Mammary microvascular endothelial cell (primary cell): ENCODE data around the gene IL1B. TPM values are rescaled to one million over a fixed set of nuclear protein-coding genes. Genes with fewer than 3 reads are reported as not detected.

ENCODE experiments used
- total RNA-seq: library from RNA; depleted of rRNA; stranded (reverse); fragments of >200 nt; gene quantifications from 2 replicates; pipeline ENCODE4 v1.2.3, GENCODE V29; 2015

Gene IL1B
- 4.1 and 7.1 TPM in 2 replicates for total RNA-seq

GRCh38 chr2:112836695-112837117 lies at the start of gene IL1B:
TSS of gene IL1B (minus strand) at chr2:112836779. CDS start at chr2:112836229, 550 bp downstream.

GRCh38 chr2:112784199-112785189 lies 52.1 kb downstream of the IL1B start, which contains the start of gene IL1A:
TSS of gene IL1A (minus strand) at chr2:112784493. CDS start at chr2:112783770, 723 bp downstream.

Other genes with a start within 250 kb of the IL1B start
- gene SLC20A1, start 190.8 kb downstream of the IL1B start, total RNA-seq: 67.3 and 78.7 TPM in 2 replicates
- gene NT5DC4, start 115.8 kb downstream of the IL1B start, total RNA-seq: not detected in 2 replicates
- gene CKAP2L, start 72.2 kb downstream of the IL1B start, total RNA-seq: 19.5 and 21.0 TPM in 2 replicates
- gene IL1A, start 52.3 kb downstream of the IL1B start, total RNA-seq: 4.9 and 5.5 TPM in 2 replicates
- gene IL37, start 74.4 kb upstream of the IL1B start, total RNA-seq: not detected in 2 replicates
- not detected in 2 replicates for gene IL36G, start 141.2 kb upstream of the IL1B start, total RNA-seq
- gene IL36A, start 168.7 kb upstream of the IL1B start, total RNA-seq: not detected in 2 replicates
- not detected in 2 replicates for gene IL36B, start 216.1 kb upstream of the IL1B start, total RNA-seq
- gene IL36RN, start 222.4 kb upstream of the IL1B start, total RNA-seq: not detected in 2 replicates
- not detected in 2 replicates for gene IL1F10, start 231.2 kb upstream of the IL1B start, total RNA-seq